ENCODE data around the gene USP47. TPM values are rescaled to one million over a fixed set of nuclear protein-coding genes. Genes with fewer than 3 reads are reported as not detected.

Gene USP47
- total RNA-seq, 1 experiment from 2014 or later = 45.2 TPM

GRCh38 chr11:11816511-11817314 is 25.1 kb upstream of the USP47 start:
- ATAC-seq = no peak
- no peaks in the 10 kb centered on the region for H3K36me3 ChIP-seq (ENCODE audit: low read depth, low read length)
- no peak overlapping the region for H3K9ac ChIP-seq (ENCODE audit: low read length)
- H3K9me3 ChIP-seq (ENCODE audit: low read length) = no peaks in the 10 kb centered on the region
- no peak overlapping the region for H3K27ac ChIP-seq (ENCODE audit: low read length)
- H2AFZ ChIP-seq (ENCODE audit: low read length) = no peak overlapping the region
- no peaks in the 10 kb centered on the region for H3K27me3 ChIP-seq (ENCODE audit: low read length)
- no peaks in the 10 kb centered on the region for H3F3A ChIP-seq (ENCODE audit: low read length, unreplicated experiment)
- no peak overlapping the region for H3K4me3 ChIP-seq (ENCODE audit: low read length)
- no TSS peak for BruUV-seq (replicated peaks)
- H3K4me2 ChIP-seq (ENCODE audit: low read length) = no peak overlapping the region
- TF ChIP-seq EZH2 (IDR thresholded peaks at IDR 0.05; ENCODE audit: low read length, unreplicated experiment) (no peak), CTCF (conservative IDR thresholded peaks at IDR 0.05; ENCODE audit: low read depth, low read length) (no peak), EZH2phosphoT487 (IDR thresholded peaks at IDR 0.05; ENCODE audit: borderline replicate concordance, low read length) (no peak)
- no peaks in the 10 kb centered on the region for H3K9me2 ChIP-seq (replicated peaks; ENCODE audit: low read length)
- no peaks in the 10 kb centered on the region for H4K20me1 ChIP-seq (ENCODE audit: low read length)
- ChIA-PET POLR2A (ENCODE audit: unreplicated experiment) (no interaction called here), CTCF (no interaction called here)
- no peaks in the 10 kb centered on the region for H3K79me2 ChIP-seq (ENCODE audit: low read length)
- H3K4me1 ChIP-seq (ENCODE audit: insufficient read depth, low read length) = peaks cover 7% of the 10 kb centered on the region; the same call in 1 of the 2 replicates
- no peak for DNase-seq
- intact Hi-C loops (cut with micrococcal nuclease) = no loop called here

DNA sequence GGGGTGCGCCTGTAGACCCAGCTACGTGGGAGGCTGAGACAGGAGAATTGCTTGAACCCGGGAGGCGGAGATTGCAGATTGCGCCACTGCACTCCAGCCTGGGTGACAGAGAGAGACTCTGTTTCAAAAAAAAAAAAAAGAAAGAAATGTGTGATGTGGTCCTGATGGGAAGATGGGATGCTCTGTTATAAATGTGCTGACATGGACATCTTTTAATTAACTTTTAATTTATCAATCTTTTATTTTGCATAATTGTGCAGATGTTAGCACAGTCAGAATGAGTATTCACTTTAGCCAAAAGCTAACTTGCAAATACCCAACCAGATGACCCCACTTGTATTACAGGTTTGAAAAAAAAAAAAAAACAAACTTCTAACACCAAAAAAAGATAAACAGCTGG is 23.8 kb upstream of the USP47 start:
- H3K4me3 ChIP-seq (ENCODE audit: low read length) = no peak overlapping the region
- no peaks in the 10 kb centered on the region for H3K27me3 ChIP-seq (ENCODE audit: low read length)
- intact Hi-C loops (cut with micrococcal nuclease) = no loop called here
- TF ChIP-seq EZH2phosphoT487 (IDR thresholded peaks at IDR 0.05; ENCODE audit: borderline replicate concordance, low read length) (no peak), EZH2 (IDR thresholded peaks at IDR 0.05; ENCODE audit: low read length, unreplicated experiment) (no peak), CTCF (conservative IDR thresholded peaks at IDR 0.05; ENCODE audit: low read depth, low read length) (no peak)
- ChIA-PET CTCF (no interaction called here), POLR2A (ENCODE audit: unreplicated experiment) (no interaction called here)
- no peaks in the 10 kb centered on the region for H4K20me1 ChIP-seq (ENCODE audit: low read length)
- no peak for ATAC-seq
- H2AFZ ChIP-seq (ENCODE audit: low read length) = no peak overlapping the region
- peaks cover 7% of the 10 kb centered on the region; the same call in 1 of the 2 replicates for H3K4me1 ChIP-seq (ENCODE audit: insufficient read depth, low read length)
- DNase-seq = no peak
- H3K9me3 ChIP-seq (ENCODE audit: low read length) = no peaks in the 10 kb centered on the region
- no peaks in the 10 kb centered on the region for H3F3A ChIP-seq (ENCODE audit: low read length, unreplicated experiment)
- H3K4me2 ChIP-seq (ENCODE audit: low read length) = no peak overlapping the region
- H3K36me3 ChIP-seq (ENCODE audit: low read depth, low read length) = no peaks in the 10 kb centered on the region
- H3K79me2 ChIP-seq (ENCODE audit: low read length) = no peaks in the 10 kb centered on the region
- no peaks in the 10 kb centered on the region for H3K9me2 ChIP-seq (replicated peaks; ENCODE audit: low read length)
- H3K9ac ChIP-seq (ENCODE audit: low read length) = no peak overlapping the region
- no TSS peak for BruUV-seq (replicated peaks)
- H3K27ac ChIP-seq (ENCODE audit: low read length) = no peak overlapping the region

DNA sequence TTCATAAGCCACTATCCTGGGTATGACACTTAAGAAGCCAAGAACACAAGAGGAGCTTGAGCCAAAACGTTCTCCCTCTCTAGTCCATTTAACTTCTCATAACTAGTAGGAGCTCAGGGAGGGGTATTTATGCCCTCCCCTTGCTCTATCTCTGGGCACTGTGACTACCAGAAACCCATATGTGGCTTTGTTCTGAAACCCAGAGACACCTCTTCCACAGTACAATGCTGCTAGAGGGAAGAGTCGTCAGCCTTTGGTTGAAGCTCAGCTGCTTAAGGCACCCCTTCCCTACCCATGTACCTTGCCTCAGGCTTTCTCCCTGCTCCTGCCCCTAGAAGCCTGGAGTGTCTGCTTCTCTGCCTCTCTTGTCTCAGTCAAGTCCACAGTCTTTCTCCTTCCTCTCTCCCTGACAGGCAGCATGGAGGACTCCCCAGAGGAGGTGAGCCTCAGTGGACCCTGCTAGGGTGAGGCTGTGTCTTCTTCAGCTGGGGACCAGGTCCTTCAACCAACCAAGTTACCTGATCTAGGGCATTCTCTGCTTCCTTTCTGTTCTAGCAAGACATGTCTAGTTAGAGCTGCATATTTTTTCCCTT is 23.1 kb upstream of the USP47 start:
- no peaks in the 10 kb centered on the region for H3K27me3 ChIP-seq (ENCODE audit: low read length)
- POLR2A ChIA-PET (ENCODE audit: unreplicated experiment) = no interaction called here
- H3K36me3 ChIP-seq (ENCODE audit: low read depth, low read length) = no peaks in the 10 kb centered on the region
- DNase-seq (no peak), ATAC-seq (no peak)
- TF ChIP-seq CTCF (conservative IDR thresholded peaks at IDR 0.05; ENCODE audit: low read depth, low read length) (no peak), EZH2phosphoT487 (IDR thresholded peaks at IDR 0.05; ENCODE audit: borderline replicate concordance, low read length) (no peak), EZH2 (IDR thresholded peaks at IDR 0.05; ENCODE audit: low read length, unreplicated experiment) (no peak)
- H4K20me1 ChIP-seq (ENCODE audit: low read length) = no peaks in the 10 kb centered on the region
- CTCF ChIA-PET = no interaction called here
- intact Hi-C loops (cut with micrococcal nuclease) = no loop called here
- 0 out of 2 replicates have a peak, but pooled peaks cover 2% of the 10 kb centered on the region for H3K4me1 ChIP-seq (ENCODE audit: insufficient read depth, low read length)
- H3K4me3 ChIP-seq (ENCODE audit: low read length) = no peak overlapping the region
- no peaks in the 10 kb centered on the region for H3F3A ChIP-seq (ENCODE audit: low read length, unreplicated experiment)
- no peaks in the 10 kb centered on the region for H3K9me2 ChIP-seq (replicated peaks; ENCODE audit: low read length)
- no TSS peak for BruUV-seq (replicated peaks)
- no peaks in the 10 kb centered on the region for H3K79me2 ChIP-seq (ENCODE audit: low read length)
- H3K4me2 ChIP-seq (ENCODE audit: low read length) = no peak overlapping the region
- H3K27ac ChIP-seq (ENCODE audit: low read length) = no peak overlapping the region
- no peaks in the 10 kb centered on the region for H3K9me3 ChIP-seq (ENCODE audit: low read length)
- H3K9ac ChIP-seq (ENCODE audit: low read length) = no peak overlapping the region
- no peak overlapping the region for H2AFZ ChIP-seq (ENCODE audit: low read length)

Data from PC-3 (cell line).